Progenitor cell of endocrine pancreas (in vitro differentiated cells): ENCODE results near the gene RFX2. TPM values are rescaled to one million over a fixed set of nuclear protein-coding genes. Genes with fewer than 3 reads are reported as not detected.
A peak's percentile ranks its signal among the peaks of the same experiment; 100 is the strongest.

ENCODE experiments used
- DNase-seq: peaks from one replicate; pipeline ENCODE4 v3.0.0; 2021; ENCODE audit warnings: low spot score; ENCODE audit not compliant: unreplicated experiment
- H3K27ac Mint-ChIP-seq: 2 replicates; pipeline ENCODE4 v1.8.0; 2021; ENCODE audit warnings: mild to moderate bottlenecking, moderate library complexity, mixed read lengths
- H3K27me3 Mint-ChIP-seq: 2 replicates; pipeline ENCODE4 v1.8.0; 2021; ENCODE audit warnings: mixed read lengths
- H3K36me3 Mint-ChIP-seq: 2 replicates; pipeline ENCODE4 v1.8.0; 2022; ENCODE audit warnings: mixed read lengths; ENCODE audit not compliant: insufficient read depth
- H3K4me1 Mint-ChIP-seq: 2 replicates; pipeline ENCODE4 v1.8.0; 2021; ENCODE audit warnings: low read depth, mixed read lengths
- H3K4me3 Mint-ChIP-seq: 2 replicates; pipeline ENCODE4 v1.8.0; 2021; ENCODE audit warnings: low read depth, mild to moderate bottlenecking, moderate library complexity, mixed read lengths
- H3K9me3 Mint-ChIP-seq: 2 replicates; pipeline ENCODE4 v1.8.0; 2021; ENCODE audit warnings: low read depth, mixed read lengths
- CTCF ChIP-seq: fragments of 200-600 bp; sonication (generic); IDR thresholded peaks from one replicate; pipeline ENCODE4 v1.5.0; 2021; ENCODE audit warnings: antibody characterized with exemption, mild to moderate bottlenecking; ENCODE audit not compliant: unreplicated experiment
- total RNA-seq: library from RNA; stranded (reverse); gene quantifications from 2 replicates; pipeline ENCODE4 v1.2.1, GENCODE V29; 2021

RFX2 gene
- total RNA-seq, 1 donor from 2014 or later: 24.2 TPM

- no peak overlapping the region for H3K4me3 Mint-ChIP-seq
- H3K27me3 Mint-ChIP-seq: no peaks in the 10 kb centered on the region
- peak overlapping the region; percentile 42 for H3K27ac Mint-ChIP-seq
- H3K4me1 Mint-ChIP-seq: peaks cover 27% of the 10 kb centered on the region
- no peak for DNase-seq
- no peak for TF ChIP-seq CTCF
- H3K9me3 Mint-ChIP-seq: no peaks in the 10 kb centered on the region
- peaks cover 5% of the 10 kb centered on the region for H3K36me3 Mint-ChIP-seq
Observed at GRCh38 chr19:6105444-6105843, 4.9 kb downstream of the RFX2 start.

- no peak overlapping the region for H3K27ac Mint-ChIP-seq
- peaks cover 6% of the 10 kb centered on the region for H3K36me3 Mint-ChIP-seq
- H3K9me3 Mint-ChIP-seq: no peaks in the 10 kb centered on the region
- no peak for DNase-seq
- H3K4me1 Mint-ChIP-seq: peaks cover 36% of the 10 kb centered on the region
- no peak for TF ChIP-seq CTCF
- H3K4me3 Mint-ChIP-seq: no peak overlapping the region
- no peaks in the 10 kb centered on the region for H3K27me3 Mint-ChIP-seq
Observed at GRCh38 chr19:6103894-6104293, 6.4 kb downstream of the RFX2 start.

GRCh38 chr19:6103217-6103644 lies 7.1 kb downstream of the RFX2 start:
- no peak overlapping the region for H3K4me3 Mint-ChIP-seq
- no peaks in the 10 kb centered on the region for H3K9me3 Mint-ChIP-seq
- no peaks in the 10 kb centered on the region for H3K27me3 Mint-ChIP-seq

GRCh38 chr19:6101991-6102390 lies 8.3 kb downstream of the RFX2 start:
- Mint-ChIP-seq H3K4me3 (no peak overlapping the region), H3K27me3 (no peaks in the 10 kb centered on the region), H3K9me3 (no peaks in the 10 kb centered on the region), H3K27ac (no peak overlapping the region), H3K4me1 (peaks cover 31% of the 10 kb centered on the region), H3K36me3 (peaks cover 6% of the 10 kb centered on the region)
- no peak for TF ChIP-seq CTCF
- DNase-seq: no peak

More at GRCh38 chr19:6103217-6103644, 7.1 kb downstream of the RFX2 start:
- Mint-ChIP-seq H3K36me3 (peaks cover 6% of the 10 kb centered on the region), H3K4me1 (peaks cover 33% of the 10 kb centered on the region), H3K27ac (no peak overlapping the region)
- no peak for DNase-seq
- no peak for TF ChIP-seq CTCF

- no peak overlapping the region for H3K4me3 Mint-ChIP-seq
- no peak for TF ChIP-seq CTCF
- H3K27ac Mint-ChIP-seq: no peak overlapping the region
- H3K9me3 Mint-ChIP-seq: no peaks in the 10 kb centered on the region
- no peak for DNase-seq
- H3K27me3 Mint-ChIP-seq: no peaks in the 10 kb centered on the region
- peaks cover 7% of the 10 kb centered on the region for H3K36me3 Mint-ChIP-seq
- H3K4me1 Mint-ChIP-seq: peaks cover 31% of the 10 kb centered on the region
Observed at GRCh38 chr19:6101291-6101825, 8.9 kb downstream of the RFX2 start.
